GM23338 (cell line): ENCODE measurements around the gene SLC39A11. TPM values are rescaled to one million over a fixed set of nuclear protein-coding genes. Genes with fewer than 3 reads are reported as not detected.

Experiments
- ATAC-seq: fragments of 200-7000 bp; cut with Tn5 transposase; 3 replicates; pipeline ENCODE4 v1.9.1; 2020
- DNase-seq: peaks from one replicate; pipeline ENCODE4 v3.0.0-alpha.2; 2015; ENCODE audit warnings: low spot score
- H2AFZ ChIP-seq: fragments of 200-600 bp; sonication (generic); 2 replicates; pipeline ENCODE4 v1.8.0; 2016; ENCODE audit warnings: antibody characterized with exemption, mild to moderate bottlenecking, moderate library complexity
- H3F3A ChIP-seq: fragments of 200-600 bp; sonication (generic); replicated peaks from 2 replicates; pipeline ENCODE4 v1.8.0; 2017; ENCODE audit warnings: antibody characterized with exemption, mixed run types, low read depth
- H3K27ac ChIP-seq: fragments of 200-600 bp; sonication (generic); 2 replicates; pipeline ENCODE4 v1.6.1; 2016; ENCODE audit warnings: low read depth
- H3K27me3 ChIP-seq: fragments of 200-600 bp; sonication (generic); 2 replicates; pipeline ENCODE4 v1.8.0; 2016; ENCODE audit warnings: mild to moderate bottlenecking, mixed run types, moderate library complexity; ENCODE audit not compliant: insufficient read depth
- H3K36me3 ChIP-seq: fragments of 200-600 bp; sonication (generic); 2 replicates; pipeline ENCODE4 v1.8.0; 2016; ENCODE audit warnings: mild to moderate bottlenecking; ENCODE audit not compliant: insufficient read depth
- H3K4me1 ChIP-seq: fragments of 200-600 bp; sonication (generic); 2 replicates; pipeline ENCODE4 v1.8.0; 2016; ENCODE audit warnings: mild to moderate bottlenecking, moderate library complexity; ENCODE audit not compliant: insufficient read depth
- H3K4me2 ChIP-seq: fragments of 200-600 bp; sonication (generic); 2 replicates; pipeline ENCODE4 v1.7.1; 2017; ENCODE audit warnings: mixed run types
- H3K4me3 ChIP-seq: fragments of 200-600 bp; sonication (generic); 2 replicates; pipeline ENCODE4 v1.6.1; 2016; ENCODE audit warnings: mixed run types
- H3K79me2 ChIP-seq: fragments of 200-600 bp; sonication (generic); replicated peaks from 2 replicates; pipeline ENCODE4 v1.8.0; 2017; ENCODE audit warnings: mild to moderate bottlenecking; ENCODE audit not compliant: insufficient read depth
- H3K9me2 ChIP-seq: fragments of 200-600 bp; sonication (generic); 2 replicates; pipeline ENCODE4 v1.8.0; 2017; ENCODE audit not compliant: insufficient read depth
- H4K20me1 ChIP-seq: fragments of 200-600 bp; sonication (generic); replicated peaks from 2 replicates; pipeline ENCODE4 v1.8.0; 2017; ENCODE audit warnings: mild to moderate bottlenecking; ENCODE audit not compliant: insufficient read depth
- H3K27ac Mint-ChIP-seq: 2 replicates; pipeline ENCODE4 v1.8.0; 2020; ENCODE audit warnings: inconsistent platforms, mild to moderate bottlenecking, moderate library complexity, mixed read lengths
- H3K27me3 Mint-ChIP-seq: 3 replicates; pipeline ENCODE4 v1.8.0; 2022; ENCODE audit warnings: low read depth, mild to moderate bottlenecking, moderate library complexity, mixed read lengths, inconsistent platforms; ENCODE audit not compliant: insufficient read depth, poor library complexity
- H3K36me3 Mint-ChIP-seq: 3 replicates; pipeline ENCODE4 v1.8.0; 2021; ENCODE audit warnings: low read depth, mild to moderate bottlenecking, inconsistent platforms, moderate library complexity, mixed read lengths
- H3K4me1 Mint-ChIP-seq: 3 replicates; pipeline ENCODE4 v1.8.0; 2020; ENCODE audit warnings: mild to moderate bottlenecking, inconsistent platforms, mixed read lengths
- H3K4me3 Mint-ChIP-seq: 3 replicates; pipeline ENCODE4 v1.8.0; 2021; ENCODE audit warnings: moderate library complexity, mild to moderate bottlenecking, inconsistent platforms, mixed read lengths
- H3K9me3 Mint-ChIP-seq: 3 replicates; pipeline ENCODE4 v1.8.0; 2020; ENCODE audit warnings: moderate library complexity, mild to moderate bottlenecking, inconsistent platforms, mixed read lengths
- CREB1 ChIP-seq: fragments of 250-450 bp; sonication (Bioruptor Pico); IDR thresholded peaks from 2 replicates; pipeline ENCODE4 v1.5.0; 2020; ENCODE audit warnings: low read depth, mild to moderate bottlenecking, moderate library complexity
- EZH2 ChIP-seq: fragments of 200-600 bp; sonication (generic); IDR thresholded peaks from one replicate; pipeline ENCODE4 v1.8.0; 2017; ENCODE audit warnings: antibody characterized with exemption, mild to moderate bottlenecking, low read depth; ENCODE audit not compliant: unreplicated experiment
- EZH2phosphoT487 ChIP-seq: fragments of 200-600 bp; sonication (generic); IDR thresholded peaks from one replicate; pipeline ENCODE4 v1.8.1; 2018; ENCODE audit warnings: antibody characterized with exemption; ENCODE audit not compliant: unreplicated experiment
- JUNB ChIP-seq: IDR thresholded peaks from one replicate; pipeline ENCODE4 v1.6.1; 2016; ENCODE audit warnings: antibody characterized with exemption; ENCODE audit not compliant: unreplicated experiment
- NANOG ChIP-seq: IDR thresholded peaks from 2 replicates; pipeline ENCODE4 v1.6.1; 2016; ENCODE audit warnings: antibody characterized with exemption, borderline replicate concordance
- POLR2AphosphoS5 ChIP-seq: IDR thresholded peaks from 2 replicates; pipeline ENCODE4 v1.6.1; 2016; ENCODE audit warnings: antibody characterized with exemption, low read depth
- STAT1 ChIP-seq: IDR thresholded peaks from one replicate; pipeline ENCODE4 v1.6.1; 2016; ENCODE audit warnings: antibody characterized with exemption; ENCODE audit not compliant: unreplicated experiment
- ZNF114 ChIP-seq: fragments of 250-450 bp; sonication (Bioruptor Pico); IDR thresholded peaks from 2 replicates; pipeline ENCODE4 v1.5.0; 2020; ENCODE audit warnings: mild to moderate bottlenecking, moderate library complexity
- ZNF331 ChIP-seq: fragments of 250-450 bp; sonication (Bioruptor Pico); IDR thresholded peaks from 2 replicates; pipeline ENCODE4 v1.5.0; 2020; ENCODE audit warnings: low read depth, mild to moderate bottlenecking, moderate library complexity
- polyA plus RNA-seq: library from polyadenylated mRNA; unstranded; fragments of >200 nt; fragmentation: Nextera tagmentation; extraction: Ambion mirVana; gene quantifications from 2 replicates; pipeline ENCODE4 v1.2.1, GENCODE V29; 2016
- total RNA-seq: library from RNA; depleted of rRNA; stranded (reverse); fragments of >200 nt; shearing (Covaris generic); gene quantifications from 2 replicates; pipeline ENCODE4 v1.2.3, GENCODE V29; 2014
- TF ChIP-seq, protein P1 (sequence below), 2 experiments: fragments of 200-600 bp in 1 of 2; sonication (generic) in 1 of 2; conservative IDR thresholded peaks; 2 replicates each; pipeline versions ENCODE4 v1.5.1 to v1.6.1; 2016 to 2017; ENCODE audit warnings: antibody characterized with exemption in 2 of 2, low read depth in 2 of 2, mild to moderate bottlenecking in 2 of 2, moderate library complexity in 1 of 2
- TF ChIP-seq, protein P2 (sequence below): IDR thresholded peaks from 2 replicates; pipeline ENCODE4 v1.6.1; 2016; ENCODE audit warnings: antibody characterized with exemption
- TF ChIP-seq, protein P3 (sequence below): IDR thresholded peaks from one replicate; pipeline ENCODE4 v1.6.1; 2018; ENCODE audit warnings: antibody characterized with exemption; ENCODE audit not compliant: unreplicated experiment

SLC39A11 gene
- total and polyA plus RNA-seq, 2 experiments from 2014 or later = 10.8 to 18.1 TPM

DNA sequence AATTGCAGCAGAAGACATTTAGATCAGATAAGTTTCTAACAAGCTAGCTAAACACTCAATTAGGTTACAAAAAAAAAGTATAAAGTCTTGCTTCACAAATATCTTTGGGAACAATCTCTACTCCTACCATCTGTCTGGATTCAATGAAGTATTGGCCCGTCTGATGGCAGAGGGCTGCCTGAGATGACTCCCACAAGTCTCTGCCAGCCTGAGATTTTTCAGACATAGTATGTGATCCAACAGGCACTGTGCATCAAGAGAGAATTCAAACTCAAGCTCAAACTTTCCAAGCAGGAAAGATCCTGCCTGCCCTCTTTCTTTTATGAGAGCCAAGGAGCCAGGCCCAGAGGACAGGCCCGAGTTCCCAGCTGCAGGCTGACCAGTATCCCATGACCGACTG, 22.6 kb downstream of the SLC39A11 start:
- no peaks in the 10 kb centered on the region for H3K27me3 Mint-ChIP-seq
- ATAC-seq (no peak), DNase-seq (no peak)
- no peak overlapping the region for H3K4me2 ChIP-seq
- no peaks in the 10 kb centered on the region for H3K4me1 Mint-ChIP-seq
- no peaks in the 10 kb centered on the region for H3K27me3 ChIP-seq
- no peaks in the 10 kb centered on the region for H4K20me1 ChIP-seq
- H3K27ac Mint-ChIP-seq = no peak overlapping the region
- H3K36me3 ChIP-seq = no peaks in the 10 kb centered on the region
- no peak overlapping the region for H2AFZ ChIP-seq
- H3K4me1 ChIP-seq = no peaks in the 10 kb centered on the region
- H3K4me3 ChIP-seq = no peak overlapping the region
- no peak overlapping the region for H3K27ac ChIP-seq
- TF ChIP-seq ZNF331 (CRISPR knock-in tag) = no peak
- no peak for TF ChIP-seq ZNF114
- TF ChIP-seq JUNB = no peak
- TF ChIP-seq, protein P1, sequence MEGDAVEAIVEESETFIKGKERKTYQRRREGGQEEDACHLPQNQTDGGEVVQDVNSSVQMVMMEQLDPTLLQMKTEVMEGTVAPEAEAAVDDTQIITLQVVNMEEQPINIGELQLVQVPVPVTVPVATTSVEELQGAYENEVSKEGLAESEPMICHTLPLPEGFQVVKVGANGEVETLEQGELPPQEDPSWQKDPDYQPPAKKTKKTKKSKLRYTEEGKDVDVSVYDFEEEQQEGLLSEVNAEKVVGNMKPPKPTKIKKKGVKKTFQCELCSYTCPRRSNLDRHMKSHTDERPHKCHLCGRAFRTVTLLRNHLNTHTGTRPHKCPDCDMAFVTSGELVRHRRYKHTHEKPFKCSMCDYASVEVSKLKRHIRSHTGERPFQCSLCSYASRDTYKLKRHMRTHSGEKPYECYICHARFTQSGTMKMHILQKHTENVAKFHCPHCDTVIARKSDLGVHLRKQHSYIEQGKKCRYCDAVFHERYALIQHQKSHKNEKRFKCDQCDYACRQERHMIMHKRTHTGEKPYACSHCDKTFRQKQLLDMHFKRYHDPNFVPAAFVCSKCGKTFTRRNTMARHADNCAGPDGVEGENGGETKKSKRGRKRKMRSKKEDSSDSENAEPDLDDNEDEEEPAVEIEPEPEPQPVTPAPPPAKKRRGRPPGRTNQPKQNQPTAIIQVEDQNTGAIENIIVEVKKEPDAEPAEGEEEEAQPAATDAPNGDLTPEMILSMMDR (conservative IDR thresholded peaks at IDR 0.05; ENCODE audit: low read depth in 2 of 2) = no peak
- TF ChIP-seq, protein P2, sequence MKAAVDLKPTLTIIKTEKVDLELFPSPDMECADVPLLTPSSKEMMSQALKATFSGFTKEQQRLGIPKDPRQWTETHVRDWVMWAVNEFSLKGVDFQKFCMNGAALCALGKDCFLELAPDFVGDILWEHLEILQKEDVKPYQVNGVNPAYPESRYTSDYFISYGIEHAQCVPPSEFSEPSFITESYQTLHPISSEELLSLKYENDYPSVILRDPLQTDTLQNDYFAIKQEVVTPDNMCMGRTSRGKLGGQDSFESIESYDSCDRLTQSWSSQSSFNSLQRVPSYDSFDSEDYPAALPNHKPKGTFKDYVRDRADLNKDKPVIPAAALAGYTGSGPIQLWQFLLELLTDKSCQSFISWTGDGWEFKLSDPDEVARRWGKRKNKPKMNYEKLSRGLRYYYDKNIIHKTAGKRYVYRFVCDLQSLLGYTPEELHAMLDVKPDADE = no peak
- TF ChIP-seq EZH2phosphoT487 = no peak
- no peak overlapping the region for H3K4me3 Mint-ChIP-seq
- H3K36me3 Mint-ChIP-seq = peaks cover 9% of the 10 kb centered on the region; the same call in 1 of the 3 replicates
- no peaks in the 10 kb centered on the region for H3F3A ChIP-seq
- no peaks in the 10 kb centered on the region for H3K79me2 ChIP-seq
- H3K9me2 ChIP-seq = no peaks in the 10 kb centered on the region
- 0 out of 3 replicates have a peak, but pooled peaks cover 3% of the 10 kb centered on the region for H3K9me3 Mint-ChIP-seq

DNA sequence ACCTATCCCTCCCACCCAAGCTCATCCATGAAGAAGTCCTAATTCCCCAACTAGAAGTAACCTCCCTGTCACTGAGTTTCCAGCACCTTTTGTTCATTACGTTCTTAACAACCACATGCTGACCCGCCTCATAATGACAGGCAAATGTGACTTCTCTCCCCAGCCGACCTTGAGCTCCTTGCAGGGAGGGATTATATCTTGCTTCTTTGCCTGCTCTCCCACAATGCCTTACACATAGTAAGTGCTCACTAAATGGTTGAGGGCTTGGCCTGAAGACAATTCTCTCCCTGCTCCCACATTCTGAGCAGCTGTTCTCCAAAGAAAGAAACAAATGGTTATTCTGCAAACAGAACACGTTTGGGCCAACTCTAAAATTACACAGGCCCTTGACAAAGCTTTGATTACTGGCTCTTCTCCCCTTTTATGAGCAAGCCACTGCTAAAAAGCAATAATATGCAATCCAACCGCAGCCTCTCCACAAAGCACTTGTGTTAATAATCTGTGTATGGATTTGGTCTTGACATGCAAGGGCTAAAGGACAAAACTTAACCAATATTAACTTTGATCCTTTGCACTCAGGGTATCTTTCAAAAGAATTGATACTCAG, 23.2 kb downstream of the SLC39A11 start:
- ATAC-seq (no peak), DNase-seq (no peak)
- Histone ChIP-seq H3K27me3 (no peaks in the 10 kb centered on the region), H2AFZ (no peak overlapping the region), H3K9me2 (no peaks in the 10 kb centered on the region), H3K36me3 (no peaks in the 10 kb centered on the region), H3K79me2 (no peaks in the 10 kb centered on the region), H3K4me1 (no peaks in the 10 kb centered on the region), H4K20me1 (no peaks in the 10 kb centered on the region), H3K27ac (no peak overlapping the region), H3F3A (no peaks in the 10 kb centered on the region), H3K4me3 (no peak overlapping the region), H3K4me2 (no peak overlapping the region)
- Mint-ChIP-seq H3K9me3 (0 out of 3 replicates have a peak, but pooled peaks cover 3% of the 10 kb centered on the region), H3K4me1 (no peaks in the 10 kb centered on the region), H3K36me3 (peaks cover 9% of the 10 kb centered on the region; the same call in 1 of the 3 replicates), H3K27me3 (no peaks in the 10 kb centered on the region), H3K4me3 (no peak overlapping the region), H3K27ac (no peak overlapping the region)
- TF ChIP-seq ZNF331 (CRISPR knock-in tag) = no peak
- TF ChIP-seq ZNF114 = no peak
- no peak for TF ChIP-seq STAT1
- TF ChIP-seq, protein P1 (conservative IDR thresholded peaks at IDR 0.05; ENCODE audit: low read depth in 2 of 2) = no peak
- TF ChIP-seq, protein P2 = no peak
- no peak for TF ChIP-seq EZH2
- TF ChIP-seq CREB1 (CRISPR knock-in tag) = no peak
- no peak for TF ChIP-seq EZH2phosphoT487
- TF ChIP-seq, protein P3, sequence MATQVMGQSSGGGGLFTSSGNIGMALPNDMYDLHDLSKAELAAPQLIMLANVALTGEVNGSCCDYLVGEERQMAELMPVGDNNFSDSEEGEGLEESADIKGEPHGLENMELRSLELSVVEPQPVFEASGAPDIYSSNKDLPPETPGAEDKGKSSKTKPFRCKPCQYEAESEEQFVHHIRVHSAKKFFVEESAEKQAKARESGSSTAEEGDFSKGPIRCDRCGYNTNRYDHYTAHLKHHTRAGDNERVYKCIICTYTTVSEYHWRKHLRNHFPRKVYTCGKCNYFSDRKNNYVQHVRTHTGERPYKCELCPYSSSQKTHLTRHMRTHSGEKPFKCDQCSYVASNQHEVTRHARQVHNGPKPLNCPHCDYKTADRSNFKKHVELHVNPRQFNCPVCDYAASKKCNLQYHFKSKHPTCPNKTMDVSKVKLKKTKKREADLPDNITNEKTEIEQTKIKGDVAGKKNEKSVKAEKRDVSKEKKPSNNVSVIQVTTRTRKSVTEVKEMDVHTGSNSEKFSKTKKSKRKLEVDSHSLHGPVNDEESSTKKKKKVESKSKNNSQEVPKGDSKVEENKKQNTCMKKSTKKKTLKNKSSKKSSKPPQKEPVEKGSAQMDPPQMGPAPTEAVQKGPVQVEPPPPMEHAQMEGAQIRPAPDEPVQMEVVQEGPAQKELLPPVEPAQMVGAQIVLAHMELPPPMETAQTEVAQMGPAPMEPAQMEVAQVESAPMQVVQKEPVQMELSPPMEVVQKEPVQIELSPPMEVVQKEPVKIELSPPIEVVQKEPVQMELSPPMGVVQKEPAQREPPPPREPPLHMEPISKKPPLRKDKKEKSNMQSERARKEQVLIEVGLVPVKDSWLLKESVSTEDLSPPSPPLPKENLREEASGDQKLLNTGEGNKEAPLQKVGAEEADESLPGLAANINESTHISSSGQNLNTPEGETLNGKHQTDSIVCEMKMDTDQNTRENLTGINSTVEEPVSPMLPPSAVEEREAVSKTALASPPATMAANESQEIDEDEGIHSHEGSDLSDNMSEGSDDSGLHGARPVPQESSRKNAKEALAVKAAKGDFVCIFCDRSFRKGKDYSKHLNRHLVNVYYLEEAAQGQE = no peak
- TF ChIP-seq POLR2AphosphoS5 = no peak
- no peak for TF ChIP-seq NANOG
